GM18861 (cell line): Measurements from ENCODE around the gene DPP7.
"Not testable (repeated sequence)": the region's sequence is repeated elsewhere in the genome, so short reads cannot be mapped to it uniquely, and the experiment has no call there.

Experiments
- ATAC-seq: cut with Tn5 transposase; IDR thresholded peaks from one replicate; pipeline ENCODE4 v1.9.1; 2021; ENCODE audit not compliant: unreplicated experiment

The DPP7 gene

DNA sequence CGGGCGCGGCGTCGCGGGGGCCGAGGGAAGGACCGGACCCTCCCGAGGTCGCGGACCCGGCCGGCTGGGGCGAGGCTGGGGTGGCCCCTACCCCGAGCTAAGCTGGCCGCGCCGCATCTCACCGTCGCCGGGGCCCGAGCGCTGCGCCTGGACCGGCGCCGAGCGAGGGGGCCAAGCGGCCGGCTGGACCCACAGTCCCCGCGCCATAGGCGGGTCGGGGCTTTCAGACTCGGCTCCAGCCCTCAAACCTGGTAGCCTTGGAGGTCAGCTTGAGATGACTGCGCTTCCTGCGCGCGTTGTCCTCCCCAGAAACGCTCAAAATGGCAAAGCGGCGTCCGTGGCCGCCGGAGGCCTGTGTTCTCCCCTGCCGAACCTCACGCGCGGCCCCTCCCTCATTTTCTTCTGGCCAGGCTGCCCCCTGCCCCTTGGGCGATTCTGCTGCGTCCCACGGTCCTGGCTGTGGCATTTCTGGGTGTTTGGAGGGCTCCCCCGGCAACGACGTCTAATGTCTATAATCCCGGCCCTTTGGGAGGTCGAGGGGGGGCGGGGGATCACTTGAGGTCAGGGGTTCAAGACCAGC lies 15.7 kb upstream of the DPP7 start:
- no peak for ATAC-seq

GRCh38 chr9:137129456-137130175 lies 15.1 kb upstream of the DPP7 start:
- ATAC-seq: peak; percentile 74

DNA sequence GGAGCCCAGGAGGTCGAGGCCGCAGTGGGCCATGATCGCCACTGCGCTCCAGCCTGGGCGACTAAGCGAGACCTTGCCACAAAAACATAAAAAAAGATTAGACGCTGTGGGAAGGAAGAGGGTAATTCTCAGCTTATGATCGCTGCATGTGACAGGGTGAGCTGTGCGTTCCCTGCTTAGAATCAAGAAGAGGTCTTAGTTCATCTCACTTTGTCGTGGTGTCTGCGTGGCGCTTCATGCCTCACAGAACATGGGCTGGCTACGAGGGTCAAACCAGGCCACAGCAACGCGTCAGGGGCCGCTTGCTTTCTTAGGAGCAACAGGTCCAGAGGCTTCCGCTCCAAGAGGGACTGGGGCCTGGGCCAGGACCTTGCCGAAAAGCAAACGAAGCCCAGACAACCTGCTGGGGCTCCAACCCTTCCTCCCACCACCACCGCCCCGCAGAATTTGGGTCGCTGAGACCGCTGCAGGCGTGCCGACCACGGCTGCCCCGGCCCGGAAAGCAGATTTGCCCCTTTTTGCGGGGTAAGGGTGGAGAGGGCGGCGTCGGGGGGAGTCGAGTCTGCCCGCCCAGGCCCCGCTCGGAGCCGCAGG lies 14.4 kb upstream of the DPP7 start:
- no peak for ATAC-seq

- no peak for ATAC-seq
Measured at GRCh38 chr9:137128158-137128861, 13.8 kb upstream of the DPP7 start.

DNA sequence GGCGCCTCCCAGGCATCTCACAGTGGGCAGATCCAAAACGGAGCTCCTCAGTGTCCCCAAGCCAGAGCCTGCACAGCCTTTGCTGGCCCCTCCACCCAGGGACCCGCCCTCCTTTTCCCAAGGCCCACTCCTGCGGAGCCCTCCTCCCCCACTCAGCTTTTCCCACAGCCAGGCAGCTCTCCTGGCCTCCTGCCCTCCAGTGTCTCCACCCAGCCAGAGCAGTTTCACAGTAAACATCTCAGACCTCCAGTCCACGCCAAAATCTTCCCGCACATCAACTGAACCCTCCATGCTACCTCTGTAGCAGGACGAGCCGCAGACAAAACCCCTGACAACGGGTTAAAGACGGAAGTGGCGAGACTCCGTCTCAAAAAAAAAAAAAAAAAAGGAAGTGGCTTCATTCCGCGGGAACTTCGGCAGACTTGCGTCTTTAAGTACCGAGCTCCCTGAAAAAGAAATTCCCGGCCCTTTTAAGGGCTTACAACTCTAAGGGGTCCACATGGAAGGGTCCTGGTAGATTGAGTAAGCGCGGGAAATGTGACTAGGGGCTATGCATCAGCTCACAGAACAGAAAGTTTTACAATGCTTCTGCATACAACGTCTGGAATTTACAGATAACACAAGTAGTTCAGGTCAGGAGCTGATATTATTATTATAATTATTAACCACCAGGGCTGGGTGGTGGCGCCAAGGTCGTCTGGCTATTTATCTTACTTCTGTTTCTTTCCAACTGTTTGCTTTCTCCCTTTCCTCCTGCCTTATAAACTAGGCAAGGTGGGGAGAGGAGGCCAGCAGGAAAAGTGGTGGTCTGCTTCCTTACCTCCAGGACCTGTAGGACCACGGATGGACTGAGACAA lies 13.0 kb upstream of the DPP7 start:
- ATAC-seq: no peak

DNA sequence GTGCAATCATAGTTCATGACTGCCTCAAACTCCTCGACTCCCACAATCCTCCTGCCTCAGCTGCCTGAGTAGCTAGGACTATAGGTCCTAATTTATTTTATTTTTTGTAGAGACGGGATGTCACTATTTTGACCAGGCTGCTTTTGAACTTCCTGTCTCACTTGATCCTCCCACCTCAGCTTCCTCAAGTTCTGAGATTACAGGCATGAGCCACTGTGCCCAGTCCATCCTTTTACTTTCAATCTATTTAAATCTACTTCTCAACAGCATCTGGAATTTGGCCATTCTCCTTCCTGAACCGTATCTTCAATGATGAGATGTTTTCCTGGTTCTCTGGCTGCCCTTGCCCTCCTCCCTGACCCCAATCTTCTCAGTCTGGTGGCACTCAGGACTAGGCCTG lies 12.3 kb upstream of the DPP7 start:
- ATAC-seq: no peak

DNA sequence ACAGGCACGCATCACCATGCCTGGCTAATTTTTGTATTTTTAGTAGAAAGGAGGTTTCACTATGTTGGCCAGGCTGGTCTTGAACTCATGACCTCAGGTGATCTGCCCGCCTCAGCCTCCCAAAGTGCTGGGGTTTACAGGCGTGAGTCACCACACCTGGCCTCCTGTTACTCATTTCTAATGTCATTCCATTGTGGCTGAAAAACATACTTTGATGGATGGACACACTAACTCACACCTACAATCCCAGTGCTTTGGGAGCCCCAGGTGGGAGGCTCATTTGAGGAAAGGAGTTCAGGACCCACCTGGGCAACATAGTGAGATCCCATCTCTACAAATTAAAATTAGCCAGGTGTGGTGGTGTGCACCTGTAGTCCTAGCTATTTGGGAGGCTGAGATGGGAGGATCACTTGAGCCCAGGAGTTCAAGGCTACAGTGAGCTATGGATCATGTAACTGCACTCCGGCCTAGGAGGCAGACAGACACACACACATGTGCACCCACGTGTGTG lies 9.5 kb upstream of the DPP7 start:
- ATAC-seq: not testable (repeated sequence)

- no peak for ATAC-seq
Measured at GRCh38 chr9:137123468-137123837, 8.9 kb upstream of the DPP7 start.

DNA sequence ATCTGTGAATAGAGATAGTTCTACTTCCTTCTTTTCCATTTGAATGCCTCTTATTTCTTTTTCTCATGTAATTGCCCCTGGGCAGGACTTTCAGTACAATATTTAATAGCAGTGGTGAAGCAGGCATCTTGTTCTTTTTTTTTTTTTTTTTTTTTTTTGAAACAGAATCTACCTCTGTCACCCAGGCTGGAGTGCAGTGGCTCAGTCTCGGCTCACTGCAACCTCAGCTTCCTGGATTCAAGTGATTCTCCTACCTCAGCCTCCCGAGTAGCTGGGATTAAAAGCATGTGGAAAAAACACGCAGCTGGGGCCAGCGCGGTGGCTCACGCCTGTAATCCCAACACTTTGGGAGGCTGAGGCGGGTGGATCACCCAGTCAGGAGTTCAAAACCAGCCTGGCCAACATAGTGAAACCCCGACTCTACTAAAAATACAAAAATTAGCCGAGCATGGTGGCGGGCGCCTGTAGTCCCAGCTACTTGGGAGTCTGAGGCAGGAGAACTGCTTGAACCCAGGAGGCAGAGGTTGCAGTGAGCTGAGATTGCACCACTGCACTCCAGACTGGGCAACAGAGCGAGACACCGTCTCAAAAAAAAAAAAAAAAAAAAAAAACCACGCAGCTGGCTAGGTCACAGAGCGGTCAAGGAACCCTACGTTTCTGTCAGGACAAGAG lies 8.4 kb upstream of the DPP7 start:
- ATAC-seq: not testable (repeated sequence)

- not testable (repeated sequence) for ATAC-seq
Measured at GRCh38 chr9:137121927-137122795, 7.6 kb upstream of the DPP7 start.

DNA sequence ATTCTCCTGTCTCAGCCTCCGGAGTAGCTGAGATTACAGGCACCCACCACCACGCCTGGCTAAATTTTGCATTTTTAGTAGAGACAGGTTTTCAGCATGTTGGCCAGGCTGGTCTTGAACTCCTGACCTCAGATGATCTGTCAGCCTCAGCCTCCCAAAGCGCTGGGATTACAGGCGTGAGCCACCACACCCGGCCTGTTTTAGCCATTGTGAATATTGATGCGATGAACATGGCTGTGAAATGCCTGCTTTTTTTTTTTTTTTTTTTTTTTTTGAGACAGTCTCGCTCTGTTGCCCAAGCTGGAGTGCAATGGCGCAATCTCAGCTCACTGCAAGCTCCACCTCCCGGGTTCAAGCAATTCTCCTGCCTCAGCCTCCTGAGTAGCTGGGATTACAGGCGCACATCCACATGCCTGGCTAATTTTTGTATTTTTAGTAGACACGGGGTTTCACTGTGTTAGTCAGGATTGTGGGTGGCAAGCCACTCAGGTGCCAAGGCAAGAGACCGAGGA lies 3.6 kb upstream of the DPP7 start:
- not testable (repeated sequence) for ATAC-seq

DNA sequence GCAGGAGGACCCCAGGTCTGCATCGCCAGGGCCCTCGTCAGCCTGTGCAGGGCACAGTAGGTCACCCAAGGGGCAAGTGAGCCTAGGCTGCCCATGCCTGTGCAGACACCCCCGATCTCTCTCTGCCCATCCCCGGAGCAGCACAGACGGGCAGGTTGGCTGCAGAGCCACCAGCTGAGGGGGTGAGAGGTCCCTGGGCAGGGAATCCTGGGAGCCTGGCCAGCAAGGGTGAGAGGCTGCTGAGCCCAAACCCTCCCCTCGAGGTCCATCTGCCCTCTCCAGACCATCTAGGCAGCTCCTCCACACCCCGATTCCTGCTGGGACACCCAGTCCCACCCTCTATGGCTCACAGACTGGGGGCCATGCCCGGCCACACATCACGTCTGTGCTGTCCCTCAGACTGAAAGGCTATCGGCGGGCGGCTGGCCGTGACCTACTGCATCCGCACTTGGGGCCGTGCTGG lies 2.8 kb upstream of the DPP7 start:
- no peak for ATAC-seq

GRCh38 chr9:137116728-137117127 lies 2.2 kb upstream of the DPP7 start:
- ATAC-seq: no peak

- no peak for ATAC-seq
Measured at GRCh38 chr9:137116027-137116507, 1.5 kb upstream of the DPP7 start.

DNA sequence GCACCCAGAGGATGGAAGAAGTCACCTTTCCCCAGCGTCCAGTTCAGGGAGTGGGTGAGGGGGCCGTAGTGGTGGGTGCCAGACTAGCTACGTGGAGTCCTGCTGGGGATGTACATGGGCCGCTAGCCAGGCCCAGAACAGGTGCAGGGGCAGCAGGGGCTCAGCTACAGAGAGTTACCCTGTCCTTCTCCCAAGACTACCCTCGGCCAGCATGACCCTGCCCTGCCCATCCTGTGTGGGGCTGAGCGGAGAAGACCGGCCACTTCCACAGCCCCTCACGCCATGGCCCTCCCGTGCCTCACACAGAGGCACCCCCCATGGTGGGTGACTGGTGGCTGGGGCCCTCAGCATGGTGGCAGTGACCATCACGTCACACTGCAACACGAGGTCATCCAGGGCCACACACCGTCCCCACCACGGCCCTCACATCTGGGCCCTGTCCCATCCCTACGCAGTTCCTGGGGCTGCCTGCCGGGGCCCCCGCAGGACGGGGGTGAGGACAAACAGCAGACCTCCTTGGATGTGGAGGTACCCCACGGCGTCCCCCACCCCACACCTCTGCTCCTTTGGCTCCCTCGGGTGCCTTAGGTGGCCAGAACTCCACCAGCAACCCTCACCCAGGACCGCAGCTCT lies 977 bp upstream of the DPP7 start:
- ATAC-seq: no peak

DNA sequence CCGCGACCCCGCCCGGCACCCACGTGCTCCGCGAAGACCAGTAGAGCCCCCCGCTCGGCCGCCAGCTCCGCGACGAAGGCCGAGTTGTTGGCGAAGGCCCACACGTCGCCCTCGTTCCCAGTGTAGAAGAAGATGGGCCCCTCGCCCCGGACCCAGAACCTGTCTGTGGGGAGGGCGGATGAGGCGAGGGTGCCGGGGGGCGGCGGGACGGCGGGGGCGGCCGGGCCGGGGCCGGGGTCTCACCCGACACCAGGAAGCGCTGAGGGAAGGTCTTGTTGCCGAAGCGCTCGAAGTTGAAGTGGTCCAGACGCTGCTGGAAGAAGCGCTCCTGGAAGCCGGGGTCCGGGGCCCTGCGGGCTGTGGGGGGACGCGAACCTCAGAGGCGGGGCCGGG lies 317 bp downstream of the DPP7 start:
- no peak for ATAC-seq

DNA sequence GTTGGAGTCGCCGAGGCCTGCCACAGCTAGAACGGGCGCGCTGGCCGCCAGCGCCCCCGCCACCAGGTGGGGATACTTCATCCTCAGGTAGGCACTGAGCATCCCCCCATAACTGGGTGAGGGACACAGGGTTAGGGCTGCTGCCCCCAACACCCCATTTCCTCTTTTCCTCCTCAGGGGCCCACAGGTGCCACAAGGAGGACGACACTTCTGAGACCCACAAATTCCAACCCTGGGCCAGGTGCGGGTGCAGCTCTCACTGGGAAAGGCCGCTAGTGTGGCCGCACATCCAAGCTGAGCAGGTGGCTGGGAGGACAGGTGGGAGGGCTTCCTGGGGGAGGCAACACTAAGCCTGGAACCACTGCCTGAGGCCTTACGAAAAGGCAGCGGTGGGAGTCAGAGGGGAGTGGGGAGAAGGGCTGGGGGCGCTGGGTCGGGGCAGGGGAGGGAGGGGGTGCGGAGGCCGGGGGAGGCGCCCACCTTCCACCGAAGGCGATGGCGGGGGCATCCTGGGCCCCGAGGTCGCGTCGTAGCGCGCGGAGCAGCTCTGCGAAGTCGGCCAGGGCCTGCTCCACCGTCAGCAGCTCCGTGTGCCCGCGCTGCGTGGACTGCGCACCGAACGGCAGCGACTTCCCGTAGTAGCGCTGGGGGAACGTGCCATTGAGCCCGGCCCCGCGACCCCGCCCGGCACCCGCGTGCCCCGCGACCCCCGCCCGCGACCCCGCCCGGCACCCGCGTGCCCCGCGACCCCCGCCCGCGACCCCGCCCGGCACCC lies 961 bp downstream of the DPP7 start:
- ATAC-seq: no peak
